Gastrocnemius medialis (tissue), 4 donors: ENCODE measurements around the gene PCDHAC2.

Experiments
- CTCF ChIP-seq, 5 experiments: fragments of 450-650 bp in 3 of 5; fragments of 200-600 bp in 2 of 5; sonication (generic) in 2 of 5; IDR thresholded peaks in 4 of 5; conservative IDR thresholded peaks in 1 of 5; 1 replicate in 4 of 5; 2 replicates in 1 of 5; pipeline ENCODE4 v1.5.1; 2016 to 2019; ENCODE audit warnings: antibody characterized with exemption in 5 of 5, mild to moderate bottlenecking in 3 of 5, moderate library complexity in 3 of 5
- POLR2A ChIP-seq, 2 donors: fragments of 450-650 bp; IDR thresholded peaks; one replicate each; pipeline ENCODE4 v1.6.1; 2017; ENCODE audit warnings: antibody characterized with exemption in 2 of 2, mild to moderate bottlenecking in 2 of 2, moderate library complexity in 2 of 2

GRCh38 chr5:140964356-140964755 is 1.9 kb upstream of the PCDHAC2 start:
- TF ChIP-seq CTCF (IDR thresholded peaks at IDR 0.05 in 4 of 5, conservative IDR thresholded peaks at IDR 0.05 in 1 of 5) (no peak), POLR2A (IDR thresholded peaks at IDR 0.05) (no peak)
